Fibroblast of the aortic adventitia (primary cell): ENCODE measurements around the gene VCL. TPM values are rescaled to one million over a fixed set of nuclear protein-coding genes. Genes with fewer than 3 reads are reported as not detected.

Experiments used
- DNase-seq: peaks from one replicate; pipeline ENCODE4 v3.0.0-alpha.2; 2010; ENCODE audit warnings: low read depth
- H3K4me3 ChIP-seq: 2 replicates; pipeline ENCODE4 v1.5.1; 2011; ENCODE audit warnings: low read depth, mild to moderate bottlenecking, control low read depth, low read length, moderate library complexity
- total RNA-seq: library from RNA; depleted of rRNA; stranded (reverse); fragments of >200 nt; gene quantifications from 2 replicates; pipeline ENCODE4 v1.2.3, GENCODE V29; 2012; ENCODE audit warnings: low replicate concordance
- TF ChIP-seq, protein P1 (sequence below): IDR thresholded peaks from 2 replicates; pipeline ENCODE4 v1.5.1; 2011; ENCODE audit warnings: mild to moderate bottlenecking, low read length, control low read depth, inconsistent platforms; ENCODE audit not compliant: insufficient read depth

Gene VCL
- total RNA-seq, 1 donor: 176 TPM

GRCh38 chr10:74113546-74113945 lies 115.6 kb downstream of the VCL start:
- TF ChIP-seq, protein P1, sequence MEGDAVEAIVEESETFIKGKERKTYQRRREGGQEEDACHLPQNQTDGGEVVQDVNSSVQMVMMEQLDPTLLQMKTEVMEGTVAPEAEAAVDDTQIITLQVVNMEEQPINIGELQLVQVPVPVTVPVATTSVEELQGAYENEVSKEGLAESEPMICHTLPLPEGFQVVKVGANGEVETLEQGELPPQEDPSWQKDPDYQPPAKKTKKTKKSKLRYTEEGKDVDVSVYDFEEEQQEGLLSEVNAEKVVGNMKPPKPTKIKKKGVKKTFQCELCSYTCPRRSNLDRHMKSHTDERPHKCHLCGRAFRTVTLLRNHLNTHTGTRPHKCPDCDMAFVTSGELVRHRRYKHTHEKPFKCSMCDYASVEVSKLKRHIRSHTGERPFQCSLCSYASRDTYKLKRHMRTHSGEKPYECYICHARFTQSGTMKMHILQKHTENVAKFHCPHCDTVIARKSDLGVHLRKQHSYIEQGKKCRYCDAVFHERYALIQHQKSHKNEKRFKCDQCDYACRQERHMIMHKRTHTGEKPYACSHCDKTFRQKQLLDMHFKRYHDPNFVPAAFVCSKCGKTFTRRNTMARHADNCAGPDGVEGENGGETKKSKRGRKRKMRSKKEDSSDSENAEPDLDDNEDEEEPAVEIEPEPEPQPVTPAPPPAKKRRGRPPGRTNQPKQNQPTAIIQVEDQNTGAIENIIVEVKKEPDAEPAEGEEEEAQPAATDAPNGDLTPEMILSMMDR: no peak
- no peak overlapping the region for H3K4me3 ChIP-seq
- peak; percentile 82 for DNase-seq

DNA sequence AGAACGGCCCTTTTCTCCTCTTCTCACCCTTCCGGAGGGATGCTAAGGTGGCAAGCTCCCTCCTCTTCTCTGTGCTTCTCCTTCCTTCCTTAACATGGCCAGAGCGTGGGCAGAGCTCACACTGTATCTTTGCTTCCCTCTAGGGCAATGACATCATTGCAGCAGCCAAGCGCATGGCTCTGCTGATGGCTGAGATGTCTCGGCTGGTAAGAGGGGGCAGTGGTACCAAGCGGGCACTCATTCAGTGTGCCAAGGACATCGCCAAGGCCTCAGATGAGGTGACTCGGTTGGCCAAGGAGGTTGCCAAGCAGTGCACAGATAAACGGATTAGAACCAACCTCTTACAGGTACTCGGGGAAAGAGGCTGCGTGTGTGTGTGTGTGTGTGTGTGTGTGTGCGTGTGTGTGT lies 116.1 kb downstream of the VCL start:
- no peak for DNase-seq
- H3K4me3 ChIP-seq: no peak overlapping the region
- TF ChIP-seq, protein P1: no peak

- H3K4me3 ChIP-seq: no peak overlapping the region
- TF ChIP-seq, protein P1: no peak
- no peak for DNase-seq
These were observed 119.8 kb downstream of the VCL start for GRCh38 chr10:74117738-74118137.

GRCh38 chr10:74118804-74119203 lies 120.9 kb downstream of the VCL start:
- no peak for DNase-seq
- no peak overlapping the region for H3K4me3 ChIP-seq
- TF ChIP-seq, protein P1: no peak

- no peak overlapping the region for H3K4me3 ChIP-seq
- TF ChIP-seq, protein P1: no peak
- DNase-seq: no peak
These were observed 123.0 kb downstream of the VCL start for GRCh38 chr10:74120911-74121310.

- TF ChIP-seq, protein P1: no peak
- peak; percentile 32 for DNase-seq
- H3K4me3 ChIP-seq: no peak overlapping the region
These were observed 123.5 kb downstream of the VCL start for GRCh38 chr10:74121368-74121767.

GRCh38 chr10:74122060-74122459 lies 124.1 kb downstream of the VCL start:
- TF ChIP-seq, protein P1: no peak
- H3K4me3 ChIP-seq: no peak overlapping the region
- no peak for DNase-seq
